Activated T-helper 1 cell treated with anti-CD3 and anti-CD28 coated beads, Interleukin-2, amount 50 U/mL, for 16 hours (primary cell): ENCODE results near the gene LRRC27.
"Not testable (repeated sequence)": the region's sequence is repeated elsewhere in the genome, so short reads cannot be mapped to it uniquely, and the experiment has no call there.

Source experiments
- DNase-seq, 2 donors: peaks; one replicate each; pipeline ENCODE4 v3.0.0-alpha.2; 2020; ENCODE audit warnings: low read depth in 1 of 2, low spot score in 1 of 2

LRRC27 gene

DNA sequence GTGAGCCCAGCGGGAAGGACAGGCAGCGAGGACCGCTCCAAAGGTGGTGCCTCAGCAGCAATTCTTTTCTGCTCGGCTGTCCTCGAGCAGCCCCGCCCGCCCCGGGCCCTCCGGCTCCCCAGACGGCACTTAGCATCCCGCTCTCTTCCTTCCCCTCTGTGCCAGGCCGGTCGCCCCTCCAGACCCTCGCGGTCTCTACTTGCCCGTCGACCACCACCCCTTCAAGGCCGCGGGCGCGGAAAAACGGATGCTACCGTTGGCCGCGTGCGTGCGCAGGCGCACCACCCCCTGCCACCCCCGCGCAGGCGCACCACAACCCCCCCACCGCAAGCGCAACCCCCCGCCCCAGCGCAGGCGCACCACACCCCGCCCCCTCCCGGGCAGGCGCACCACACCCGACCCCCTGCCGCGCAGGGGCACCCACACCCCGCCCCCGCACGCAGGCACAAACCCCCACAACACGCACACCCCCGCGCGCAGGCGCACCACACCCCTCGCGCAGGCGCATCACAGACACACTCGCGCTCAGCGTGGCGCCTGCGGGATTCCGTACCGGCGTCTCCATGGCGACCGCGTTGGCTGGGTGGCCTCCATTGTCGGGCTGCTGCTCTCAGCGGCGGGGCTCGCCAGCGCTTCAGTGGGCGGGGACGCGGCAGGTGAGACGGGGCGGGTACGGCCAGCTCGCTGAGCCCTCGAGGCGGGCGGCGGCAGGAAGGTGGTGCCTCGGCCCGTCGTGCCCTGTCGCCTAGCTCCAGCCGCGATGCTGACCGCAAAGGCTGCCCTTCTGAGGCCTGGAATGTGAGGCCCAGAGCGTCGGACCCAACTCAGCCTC lies at the start of gene LRRC27:
Gene LRRC27, plus strand, starts transcription at position 593 of the 832 bp plus-strand sequence. CDS start 1,332 bp downstream, outside the sequence.
- peak; percentile 100 for DNase-seq

- DNase-seq, result no peak
These were observed 49.1 kb upstream of the LRRC27 start for GRCh38 chr10:132282667-132283603.

GRCh38 chr10:132283604-132284382 lies 48.2 kb upstream of the LRRC27 start:
- DNase-seq, result no peak

- no peak for DNase-seq
These were observed 42.6 kb upstream of the LRRC27 start for GRCh38 chr10:132289439-132289838.

DNA sequence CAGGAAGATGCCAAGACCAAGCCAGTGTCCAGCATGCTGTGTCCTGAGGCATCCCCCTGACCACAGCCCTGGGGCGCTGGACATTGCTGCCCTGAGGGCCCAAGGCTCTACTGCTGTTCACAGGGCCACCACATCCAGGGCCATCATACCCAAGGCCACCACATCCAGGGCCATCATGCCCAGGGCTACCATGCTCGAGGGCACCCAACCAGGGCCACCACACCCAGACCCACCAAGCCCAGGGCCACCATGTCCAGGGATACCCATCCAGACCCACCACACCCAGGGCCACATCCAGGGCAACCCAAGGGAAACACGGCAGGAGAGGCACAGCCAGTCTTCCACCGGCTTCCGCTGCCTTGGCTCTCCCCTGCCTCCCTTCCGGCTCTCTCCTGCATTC lies 41.4 kb upstream of the LRRC27 start:
- DNase-seq, result no peak

- no peak for DNase-seq
These were observed 40.2 kb upstream of the LRRC27 start for GRCh38 chr10:132291826-132292225.

DNA sequence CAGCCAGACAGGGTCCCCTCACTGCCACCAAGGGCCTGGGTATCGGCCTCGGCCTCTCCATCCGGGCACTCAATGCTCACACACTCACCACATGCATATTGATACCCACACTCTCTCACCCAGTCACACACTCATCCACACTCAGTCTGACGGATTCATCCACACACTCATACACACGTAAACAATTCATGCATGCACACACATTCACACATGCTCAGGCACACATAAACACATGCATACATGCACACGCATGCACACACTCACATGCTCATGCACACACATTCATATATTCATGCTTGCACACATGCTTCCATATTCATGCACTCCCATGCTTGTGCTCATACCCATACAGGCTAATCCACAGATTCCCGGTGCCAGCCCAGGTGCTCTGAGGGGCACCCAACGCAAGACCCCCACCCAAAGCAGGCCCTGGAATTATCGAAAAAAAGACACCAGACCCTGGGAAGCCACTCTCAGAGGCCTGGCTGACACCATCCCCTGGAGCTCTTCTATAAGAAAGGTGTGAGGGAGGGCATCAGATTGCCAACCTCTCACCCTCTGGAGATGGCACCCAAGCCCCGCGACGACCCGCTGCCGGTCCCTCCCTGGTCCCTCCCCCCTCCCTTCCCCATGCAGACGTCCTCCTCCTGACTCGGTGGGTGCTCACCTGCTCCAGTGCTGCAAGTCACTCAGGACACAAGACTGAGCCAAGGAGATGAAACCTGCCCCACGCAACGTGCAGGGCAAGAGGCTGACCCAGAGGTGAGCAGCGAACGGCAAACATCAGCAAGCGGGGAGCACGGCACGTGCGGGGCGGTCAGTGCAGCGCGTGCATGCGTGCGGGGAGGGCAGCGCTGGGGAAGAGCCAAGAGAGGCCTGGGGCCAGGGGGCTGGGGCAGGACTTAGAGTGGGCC lies 39.4 kb upstream of the LRRC27 start:
- DNase-seq, result no peak

GRCh38 chr10:132293201-132293812 lies 38.7 kb upstream of the LRRC27 start:
- no peak for DNase-seq

DNA sequence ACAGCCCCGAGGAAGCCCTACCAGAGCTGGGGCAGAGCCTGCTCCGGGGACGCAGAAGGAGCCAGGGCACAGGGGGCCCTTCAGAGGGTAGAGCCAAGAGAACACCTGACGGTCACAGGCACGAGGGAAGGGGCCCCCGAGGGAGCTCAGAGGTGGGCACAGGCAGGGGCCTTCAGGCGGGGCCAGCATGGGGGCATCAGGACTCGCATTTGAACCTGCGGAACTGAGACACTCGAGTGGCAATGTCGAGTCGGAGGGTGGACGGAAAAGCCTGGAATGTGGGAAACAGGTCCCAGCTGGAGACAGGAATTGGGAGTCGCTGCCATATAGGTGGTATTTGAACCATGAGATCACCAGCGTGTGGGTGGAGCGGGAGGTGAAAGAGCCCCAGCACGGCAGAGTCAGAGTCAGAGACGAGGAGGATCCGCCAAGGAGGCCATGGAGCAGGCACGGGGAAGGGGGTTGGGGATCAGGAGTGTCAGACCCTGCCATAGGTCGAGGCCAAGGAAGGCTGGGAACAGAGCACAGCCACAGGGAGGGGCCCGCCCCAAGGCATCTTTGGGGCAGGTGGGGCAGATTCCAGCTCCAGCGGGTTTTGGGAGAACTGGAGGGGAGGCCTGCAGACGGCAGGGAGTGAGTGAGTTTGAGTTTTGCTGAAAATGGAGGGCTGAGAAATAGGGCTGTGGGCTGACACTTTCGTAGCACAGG lies 38.0 kb upstream of the LRRC27 start:
- DNase-seq, result no peak

- DNase-seq, result no peak
These were observed 37.3 kb upstream of the LRRC27 start for GRCh38 chr10:132294561-132295318.

DNA sequence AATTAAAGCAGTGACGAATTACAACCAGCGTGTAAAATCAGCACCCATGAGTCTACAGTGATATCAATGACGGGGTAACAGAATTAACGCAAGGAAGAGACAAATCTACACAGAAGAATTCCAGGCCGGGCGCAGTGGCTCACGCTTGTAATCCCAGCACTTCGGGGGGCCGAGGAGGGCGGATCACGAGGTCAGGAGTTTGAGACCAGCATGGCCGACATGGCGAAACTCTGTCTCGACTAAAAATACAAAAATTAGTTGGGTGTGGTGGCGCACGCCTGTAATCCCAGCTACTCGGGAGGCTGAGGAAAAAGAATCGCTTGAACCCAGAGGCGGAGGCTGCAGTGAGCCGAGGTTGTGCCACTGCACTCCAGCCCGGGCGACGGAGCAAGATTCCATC lies 36.5 kb upstream of the LRRC27 start:
- DNase-seq, result not testable (repeated sequence)

- no peak for DNase-seq
These were observed 35.1 kb upstream of the LRRC27 start for GRCh38 chr10:132296666-132297443.

DNA sequence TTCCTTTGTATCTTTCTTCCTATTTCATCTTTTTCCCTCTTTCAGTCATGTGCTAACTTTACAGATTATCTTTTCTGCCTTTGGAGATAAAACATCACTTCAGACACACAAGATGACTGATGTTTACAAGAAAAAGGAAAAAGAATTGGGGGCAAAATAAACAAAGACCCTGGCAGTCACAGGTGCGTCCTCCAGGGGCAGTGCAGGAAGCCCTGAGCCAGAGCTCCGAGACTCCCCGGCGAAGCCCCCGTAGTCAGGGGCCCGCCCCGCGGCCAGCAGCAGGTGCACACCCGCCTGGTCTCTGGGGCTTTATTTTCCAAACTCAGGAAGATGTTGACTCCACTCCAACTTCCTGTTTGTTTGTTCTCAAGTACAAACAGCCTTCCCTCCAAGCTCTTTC lies 34.5 kb upstream of the LRRC27 start:
- no peak for DNase-seq

DNA sequence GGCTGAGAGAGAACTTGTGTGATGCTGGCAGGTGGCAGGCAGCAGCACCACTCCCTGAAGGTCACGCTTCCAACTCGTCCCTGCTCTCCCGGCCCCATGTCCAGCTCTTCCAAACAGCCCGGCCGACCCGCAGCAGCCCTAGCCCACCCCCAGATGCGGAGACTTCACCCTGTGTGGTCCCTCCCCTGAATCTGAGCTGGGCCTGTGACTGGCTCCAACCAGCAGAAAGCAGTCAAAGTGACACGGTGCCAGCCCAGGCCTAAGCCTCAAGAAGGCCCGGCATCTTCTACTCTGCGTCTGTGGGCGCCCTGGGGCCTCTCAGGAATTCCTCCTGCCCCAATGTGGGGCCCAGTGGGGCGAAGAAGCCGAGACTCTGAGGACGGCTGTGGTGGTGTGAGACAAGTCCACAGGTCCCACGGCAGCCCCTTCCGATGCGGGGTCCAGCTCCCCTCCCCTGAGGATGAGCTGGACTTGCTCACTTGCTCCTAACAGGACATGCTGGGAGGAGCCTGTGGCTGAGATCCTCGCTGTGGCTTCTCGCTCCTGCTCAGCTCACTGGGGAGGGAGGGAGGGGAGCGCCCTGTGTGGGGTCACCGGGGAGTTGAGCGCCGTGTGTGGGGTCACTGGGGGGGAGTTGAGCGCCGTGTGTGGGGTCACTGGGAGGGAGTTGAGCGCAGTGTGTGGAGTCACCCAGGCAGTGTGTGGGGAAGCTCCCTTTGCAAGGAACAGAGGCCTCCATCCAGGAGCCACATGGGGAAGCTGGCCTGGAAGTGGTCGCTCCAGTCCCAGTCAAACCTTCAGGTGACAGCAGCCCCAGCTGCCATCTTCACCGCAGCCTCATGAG lies 33.7 kb upstream of the LRRC27 start:
- DNase-seq, result no peak

- DNase-seq, result no peak
These were observed 32.3 kb upstream of the LRRC27 start for GRCh38 chr10:132299371-132300336.

DNA sequence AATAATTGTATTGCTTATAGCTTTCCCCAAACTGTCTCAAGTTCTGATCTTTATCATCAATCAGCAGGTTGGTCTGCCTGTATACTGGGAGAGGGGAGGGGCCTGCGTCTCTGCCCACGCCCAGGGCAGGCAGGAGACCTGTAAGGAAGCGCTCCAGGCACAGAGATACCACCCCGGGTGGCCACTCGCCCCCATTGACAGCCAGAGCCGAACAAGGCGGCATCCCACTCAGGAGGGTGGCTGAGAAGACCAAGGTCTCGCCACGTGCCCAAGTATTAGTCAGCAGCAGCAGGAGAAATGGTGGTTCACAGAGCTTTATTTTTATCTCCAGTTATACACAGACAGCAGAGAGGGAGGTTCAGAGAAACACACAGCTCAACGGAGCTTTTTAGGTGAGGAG lies 31.4 kb upstream of the LRRC27 start:
- DNase-seq, result no peak
